Loucy (cell line): ENCODE results near the gene PRKN.

Source experiments
- CTCF ChIP-seq: fragments of 200-600 bp; sonication (generic); conservative IDR thresholded peaks from 2 replicates; pipeline ENCODE4 v1.5.1; 2014; ENCODE audit warnings: mild to moderate bottlenecking, antibody characterized with exemption, low read length
- EZH2phosphoT487 ChIP-seq: fragments of 200-600 bp; IDR thresholded peaks from 2 replicates; pipeline ENCODE4 v1.6.1; 2018; ENCODE audit warnings: antibody characterized with exemption, mild to moderate bottlenecking, moderate library complexity, borderline replicate concordance

- TF ChIP-seq CTCF: no peak
- TF ChIP-seq EZH2phosphoT487: no peak
Observed at GRCh38 chr6:162026843-162027242, 700.7 kb downstream of the PRKN start.
